ENCODE data around the gene ZNF205. TPM values are rescaled to one million over a fixed set of nuclear protein-coding genes. Genes with fewer than 3 reads are reported as not detected.

The ZNF205 gene
- total RNA-seq, 1 donor from 2014 or later = 15.4 TPM

GRCh38 chr16:3127745-3128144 lies 15.4 kb downstream of the ZNF205 start:
- H3K9me3 Mint-ChIP-seq (ENCODE audit: unreplicated experiment) = no peaks in the 10 kb centered on the region
- H3K27ac ChIP-seq (ENCODE audit: low read depth, low read length) = no peak overlapping the region
- FAIRE-seq = no peak
- H3K36me3 ChIP-seq (ENCODE audit: insufficient read depth, low read length) = peaks cover 11% of the 10 kb centered on the region
- peaks cover 13% of the 10 kb centered on the region for H3K79me2 ChIP-seq (ENCODE audit: insufficient read depth, low read length)
- no peak for DNase-seq (ENCODE audit: low read depth)
- peaks cover 3% of the 10 kb centered on the region for H4K20me1 ChIP-seq (ENCODE audit: insufficient read depth, low read length)
- no peak overlapping the region for H3K4me3 Mint-ChIP-seq (ENCODE audit: unreplicated experiment)
- no peaks in the 10 kb centered on the region for H3K9me3 ChIP-seq (ENCODE audit: insufficient read depth, low read depth, low read length)
- H3K27me3 ChIP-seq (ENCODE audit: insufficient read depth, low read length) = no peaks in the 10 kb centered on the region
- H3K27me3 Mint-ChIP-seq (ENCODE audit: low read depth, unreplicated experiment) = no peaks in the 10 kb centered on the region
- no peak overlapping the region for H3K9ac ChIP-seq (ENCODE audit: low read length)
- H3K27ac Mint-ChIP-seq (ENCODE audit: unreplicated experiment) = no peak overlapping the region
- TF ChIP-seq EZH2 (IDR thresholded peaks at IDR 0.05; ENCODE audit: insufficient read depth, low read length) = no peak
- TF ChIP-seq, protein P1, sequence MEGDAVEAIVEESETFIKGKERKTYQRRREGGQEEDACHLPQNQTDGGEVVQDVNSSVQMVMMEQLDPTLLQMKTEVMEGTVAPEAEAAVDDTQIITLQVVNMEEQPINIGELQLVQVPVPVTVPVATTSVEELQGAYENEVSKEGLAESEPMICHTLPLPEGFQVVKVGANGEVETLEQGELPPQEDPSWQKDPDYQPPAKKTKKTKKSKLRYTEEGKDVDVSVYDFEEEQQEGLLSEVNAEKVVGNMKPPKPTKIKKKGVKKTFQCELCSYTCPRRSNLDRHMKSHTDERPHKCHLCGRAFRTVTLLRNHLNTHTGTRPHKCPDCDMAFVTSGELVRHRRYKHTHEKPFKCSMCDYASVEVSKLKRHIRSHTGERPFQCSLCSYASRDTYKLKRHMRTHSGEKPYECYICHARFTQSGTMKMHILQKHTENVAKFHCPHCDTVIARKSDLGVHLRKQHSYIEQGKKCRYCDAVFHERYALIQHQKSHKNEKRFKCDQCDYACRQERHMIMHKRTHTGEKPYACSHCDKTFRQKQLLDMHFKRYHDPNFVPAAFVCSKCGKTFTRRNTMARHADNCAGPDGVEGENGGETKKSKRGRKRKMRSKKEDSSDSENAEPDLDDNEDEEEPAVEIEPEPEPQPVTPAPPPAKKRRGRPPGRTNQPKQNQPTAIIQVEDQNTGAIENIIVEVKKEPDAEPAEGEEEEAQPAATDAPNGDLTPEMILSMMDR (IDR thresholded peaks at IDR 0.05; ENCODE audit: insufficient read depth, low read depth, low read length) = no peak
- no peak overlapping the region for H2AFZ ChIP-seq (ENCODE audit: low read depth, low read length)
- H3K4me1 Mint-ChIP-seq (ENCODE audit: low read depth, unreplicated experiment) = peaks cover 10% of the 10 kb centered on the region
- H3K4me2 ChIP-seq (ENCODE audit: low read length) = no peak overlapping the region
- peaks cover 8% of the 10 kb centered on the region for H3K36me3 Mint-ChIP-seq (ENCODE audit: low read depth, unreplicated experiment)
- no peak overlapping the region for H3K4me3 ChIP-seq (ENCODE audit: insufficient read depth, low read depth, low read length)
- H3K4me1 ChIP-seq (ENCODE audit: insufficient read depth, low read length) = peaks cover 16% of the 10 kb centered on the region

- Mint-ChIP-seq H3K4me1 (ENCODE audit: low read depth, unreplicated experiment) (peaks cover 7% of the 10 kb centered on the region), H3K27ac (ENCODE audit: unreplicated experiment) (peak overlapping the region; percentile 62), H3K4me3 (ENCODE audit: unreplicated experiment) (peak overlapping the region; percentile 50), H3K9me3 (ENCODE audit: unreplicated experiment) (no peaks in the 10 kb centered on the region), H3K36me3 (ENCODE audit: low read depth, unreplicated experiment) (peaks cover 8% of the 10 kb centered on the region), H3K27me3 (ENCODE audit: low read depth, unreplicated experiment) (no peaks in the 10 kb centered on the region)
- DNase-seq (ENCODE audit: low read depth) = peak; percentile 68
- Histone ChIP-seq H3K4me3 (ENCODE audit: insufficient read depth, low read depth, low read length) (peak overlapping the region; percentile 18), H3K4me1 (ENCODE audit: insufficient read depth, low read length) (peaks cover 10% of the 10 kb centered on the region), H3K4me2 (ENCODE audit: low read length) (peak overlapping the region; percentile 70), H3K27ac (ENCODE audit: low read depth, low read length) (no peak overlapping the region), H3K9ac (ENCODE audit: low read length) (peak overlapping the region; percentile 11), H3K36me3 (ENCODE audit: insufficient read depth, low read length) (peaks cover 11% of the 10 kb centered on the region), H2AFZ (ENCODE audit: low read depth, low read length) (peak overlapping the region; percentile 16), H3K9me3 (ENCODE audit: insufficient read depth, low read depth, low read length) (no peaks in the 10 kb centered on the region), H3K27me3 (ENCODE audit: insufficient read depth, low read length) (no peaks in the 10 kb centered on the region), H3K79me2 (ENCODE audit: insufficient read depth, low read length) (peaks cover 28% of the 10 kb centered on the region), H4K20me1 (ENCODE audit: insufficient read depth, low read length) (peaks cover 3% of the 10 kb centered on the region)
- FAIRE-seq = peak; percentile 9
- TF ChIP-seq EZH2 (IDR thresholded peaks at IDR 0.05; ENCODE audit: insufficient read depth, low read length) = no peak
- TF ChIP-seq, protein P1 (IDR thresholded peaks at IDR 0.05; ENCODE audit: insufficient read depth, low read depth, low read length) = peak; percentile 96
These were observed 17.0 kb downstream of the ZNF205 start for GRCh38 chr16:3129137-3130131.
